Liver (tissue), 9 donors: ENCODE measurements around the gene NCR2. TPM values are rescaled to one million over a fixed set of nuclear protein-coding genes. Genes with fewer than 3 reads are reported as not detected.

ENCODE experiments used
- DNase-seq: peaks from one replicate; pipeline ENCODE4 v3.0.0-alpha.2; 2017; ENCODE audit warnings: low spot score
- H3K27ac ChIP-seq, 2 donors: one replicate each; pipeline ENCODE4 v1.7.0; 2013; ENCODE audit warnings: inconsistent platforms in 2 of 2, low read length in 2 of 2, control low read depth in 1 of 2, low read depth in 1 of 2, mild to moderate bottlenecking in 1 of 2
- H3K27me3 ChIP-seq, 4 donors: one replicate each; pipeline versions ENCODE4 v1.6.1 to v1.7.0; 2013; ENCODE audit warnings: low read length in 3 of 4, inconsistent platforms in 1 of 4, mild to moderate bottlenecking in 1 of 4, moderate library complexity in 1 of 4; ENCODE audit not compliant: control insufficient read depth in 4 of 4, insufficient read depth in 4 of 4
- H3K36me3 ChIP-seq, 4 donors: one replicate each; pipeline versions ENCODE4 v1.6.1 to v1.7.0; 2013; ENCODE audit warnings: low read length in 3 of 4, mild to moderate bottlenecking in 3 of 4, low read depth in 1 of 4, moderate library complexity in 1 of 4; ENCODE audit not compliant: control insufficient read depth in 4 of 4, insufficient read depth in 3 of 4
- H3K4me1 ChIP-seq, 4 donors: one replicate each; pipeline versions ENCODE4 v1.6.1 to v1.7.0; 2013; ENCODE audit warnings: low read length in 3 of 4, mild to moderate bottlenecking in 3 of 4, moderate library complexity in 1 of 4; ENCODE audit not compliant: control insufficient read depth in 4 of 4, insufficient read depth in 4 of 4
- H3K4me3 ChIP-seq, 3 donors: one replicate each; pipeline versions ENCODE4 v1.6.1 to v1.7.0; 2013; ENCODE audit warnings: low read length in 3 of 3, control low read depth in 1 of 3, low read depth in 1 of 3, mild to moderate bottlenecking in 1 of 3
- H3K9ac ChIP-seq, 2 donors: one replicate each; pipeline ENCODE4 v1.7.0; 2013; ENCODE audit warnings: low read length in 2 of 2, mild to moderate bottlenecking in 2 of 2, moderate library complexity in 2 of 2, control low read depth in 1 of 2, low read depth in 1 of 2
- H3K9me3 ChIP-seq, 4 donors: one replicate each; pipeline versions ENCODE4 v1.6.1 to v1.7.0; 2013; ENCODE audit warnings: low read length in 3 of 4; ENCODE audit not compliant: control insufficient read depth in 4 of 4
- FOXA2 ChIP-seq: IDR thresholded peaks from 2 replicates; pipeline ENCODE4 v1.6.1; 2016; ENCODE audit warnings: antibody characterized with exemption
- HNF4A ChIP-seq, 2 donors: conservative IDR thresholded peaks; 2 replicates each; pipeline ENCODE4 v1.6.1; 2016; ENCODE audit warnings: antibody characterized with exemption in 2 of 2, mild to moderate bottlenecking in 2 of 2
- HNF4G ChIP-seq: IDR thresholded peaks from 2 replicates; pipeline ENCODE4 v1.6.1; 2016; ENCODE audit warnings: antibody characterized with exemption
- JUND ChIP-seq, 2 donors: IDR thresholded peaks; 2 replicates each; pipeline ENCODE4 v1.6.1; 2016; ENCODE audit warnings: antibody characterized with exemption in 2 of 2
- NR2F2 ChIP-seq: IDR thresholded peaks from 2 replicates; pipeline ENCODE4 v1.6.1; 2016; ENCODE audit warnings: antibody characterized with exemption
- RXRA ChIP-seq, 2 donors: IDR thresholded peaks; 2 replicates each; pipeline ENCODE4 v1.6.1; 2017 to 2018; ENCODE audit warnings: antibody characterized with exemption in 2 of 2, mild to moderate bottlenecking in 1 of 2
- SP1 ChIP-seq: IDR thresholded peaks from 2 replicates; pipeline ENCODE4 v1.6.1; 2018; ENCODE audit warnings: antibody characterized with exemption, mild to moderate bottlenecking
- TAF1 ChIP-seq: conservative IDR thresholded peaks from 2 replicates; pipeline ENCODE4 v1.6.1; 2016; ENCODE audit warnings: antibody characterized with exemption, mild to moderate bottlenecking
- YY1 ChIP-seq: IDR thresholded peaks from 2 replicates; pipeline ENCODE4 v1.6.1; 2016; ENCODE audit warnings: antibody characterized with exemption, mild to moderate bottlenecking
- WGBS: extraction: QIAGEN DNeasy Blood & Tissue Kit; methylation state at CpG from one replicate; pipeline ENCODE4 v1.1.7; 2013; 5-methylcytosine and 5-hydroxymethylcytosine counted together
- polyA plus RNA-seq, 2 donors: library from polyadenylated mRNA; stranded (reverse) in 1 of 2; unstranded in 1 of 2; fragments of 200-250 nt in 1 of 2; fragments of >200 nt in 1 of 2; fragmentation: Nextera tagmentation in 1 of 2; extraction: Ambion mirVana in 1 of 2; gene quantifications; one replicate each; pipeline versions ENCODE4 v1.2.1 to v1.2.3, GENCODE V29; 2013 to 2015
- total RNA-seq, 2 donors: library from RNA; depleted of rRNA; stranded (reverse); fragments of >200 nt; gene quantifications; one replicate each; pipeline ENCODE4 v1.2.3, GENCODE V29; 2014
- TF ChIP-seq, protein P1 (sequence below): IDR thresholded peaks from 2 replicates; pipeline ENCODE4 v1.6.1; 2016; ENCODE audit warnings: antibody characterized with exemption
- TF ChIP-seq, protein P2 (sequence below): IDR thresholded peaks from 2 replicates; pipeline ENCODE4 v1.6.1; 2016; ENCODE audit warnings: antibody characterized with exemption
- TF ChIP-seq, protein P3 (sequence below): IDR thresholded peaks from 2 replicates; pipeline ENCODE4 v1.6.1; 2016; ENCODE audit warnings: antibody characterized with exemption, mild to moderate bottlenecking
- donor health status: healthy.
- donor health status: healthy.
- donor health status: healthy.
- donor health status: healthy.
- donor health status: healthy.

Gene NCR2
- total and polyA plus RNA-seq, 4 donors, result not detected

DNA sequence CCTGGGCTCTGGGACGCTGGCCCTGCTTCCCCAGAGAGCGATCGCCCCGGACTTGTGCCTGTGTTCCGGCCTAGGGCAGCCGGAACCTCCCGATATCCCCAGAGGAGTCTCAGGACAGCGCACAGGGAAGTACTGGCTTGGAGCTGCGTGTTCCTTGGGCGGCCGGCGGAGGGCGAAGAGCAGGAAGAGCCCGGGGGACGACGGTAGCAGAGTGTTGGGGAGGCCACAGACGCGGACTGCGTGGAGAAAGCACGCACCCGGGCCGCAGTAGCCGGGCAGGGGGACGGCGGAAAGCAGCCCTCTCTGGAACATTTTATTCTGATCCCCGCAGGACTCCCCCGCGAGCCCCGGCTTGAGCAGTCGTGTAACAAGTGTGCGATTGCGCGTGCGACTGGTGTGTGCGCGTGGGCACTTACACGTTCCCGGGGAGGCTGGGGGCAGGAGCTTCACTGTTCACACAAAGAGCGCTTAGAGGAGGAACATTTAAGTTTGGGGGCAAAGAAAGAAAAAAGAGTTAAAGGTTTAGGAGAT, 36.1 kb downstream of the NCR2 start (continued):
- TF ChIP-seq, protein P1, sequence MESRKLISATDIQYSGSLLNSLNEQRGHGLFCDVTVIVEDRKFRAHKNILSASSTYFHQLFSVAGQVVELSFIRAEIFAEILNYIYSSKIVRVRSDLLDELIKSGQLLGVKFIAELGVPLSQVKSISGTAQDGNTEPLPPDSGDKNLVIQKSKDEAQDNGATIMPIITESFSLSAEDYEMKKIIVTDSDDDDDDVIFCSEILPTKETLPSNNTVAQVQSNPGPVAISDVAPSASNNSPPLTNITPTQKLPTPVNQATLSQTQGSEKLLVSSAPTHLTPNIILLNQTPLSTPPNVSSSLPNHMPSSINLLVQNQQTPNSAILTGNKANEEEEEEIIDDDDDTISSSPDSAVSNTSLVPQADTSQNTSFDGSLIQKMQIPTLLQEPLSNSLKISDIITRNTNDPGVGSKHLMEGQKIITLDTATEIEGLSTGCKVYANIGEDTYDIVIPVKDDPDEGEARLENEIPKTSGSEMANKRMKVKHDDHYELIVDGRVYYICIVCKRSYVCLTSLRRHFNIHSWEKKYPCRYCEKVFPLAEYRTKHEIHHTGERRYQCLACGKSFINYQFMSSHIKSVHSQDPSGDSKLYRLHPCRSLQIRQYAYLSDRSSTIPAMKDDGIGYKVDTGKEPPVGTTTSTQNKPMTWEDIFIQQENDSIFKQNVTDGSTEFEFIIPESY, result no peak
- TF ChIP-seq FOXA2 (no peak), SP1 (no peak), JUND (IDR thresholded peaks at IDR 0.05) (no peak), TAF1 (no peak), HNF4A (conservative IDR thresholded peaks at IDR 0.05) (no peak)

DNA sequence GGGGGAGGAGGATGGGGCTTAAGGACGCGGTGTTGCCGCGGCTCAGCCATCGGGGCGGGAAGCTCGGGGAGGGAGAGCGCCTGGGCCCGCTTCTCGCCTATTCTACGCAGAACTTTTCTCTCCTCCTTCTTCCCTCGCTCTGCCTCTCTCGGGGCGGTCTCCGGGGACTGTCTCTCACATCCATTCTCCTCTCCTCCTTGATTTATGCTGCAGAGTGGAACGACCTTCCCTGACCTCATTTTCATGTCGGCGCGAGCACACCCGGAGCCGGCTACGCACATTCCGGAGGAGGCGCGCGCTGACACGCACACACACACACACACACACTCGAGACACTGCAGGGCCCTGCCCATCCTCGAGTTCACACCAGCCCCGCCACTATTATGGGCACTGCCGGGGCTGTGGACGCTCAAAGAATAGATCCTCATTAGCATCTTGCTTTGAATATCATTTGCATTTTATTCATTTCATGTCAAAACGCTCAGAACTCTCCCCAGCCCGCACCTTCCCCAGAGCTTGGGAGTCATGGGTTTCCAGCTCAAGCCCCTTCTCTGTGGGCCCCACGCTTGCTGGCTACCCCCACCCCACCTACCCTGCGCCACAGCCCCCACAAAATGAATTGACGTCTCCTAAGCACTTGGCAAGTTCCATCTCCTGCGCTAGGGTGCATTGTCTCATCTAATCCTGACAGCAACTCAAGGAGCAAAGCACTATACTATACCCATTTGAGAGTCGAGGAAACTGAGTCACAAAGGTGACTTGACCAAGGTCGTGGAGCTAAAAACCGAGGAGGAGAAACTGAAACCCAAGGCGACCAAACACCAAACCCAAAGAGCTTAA, 36.8 kb downstream of the NCR2 start:
- no peak for DNase-seq
- H3K9ac ChIP-seq, result no peak overlapping the region
- 3% methylated on average over 42 of the region's 42 CpGs for WGBS

DNA sequence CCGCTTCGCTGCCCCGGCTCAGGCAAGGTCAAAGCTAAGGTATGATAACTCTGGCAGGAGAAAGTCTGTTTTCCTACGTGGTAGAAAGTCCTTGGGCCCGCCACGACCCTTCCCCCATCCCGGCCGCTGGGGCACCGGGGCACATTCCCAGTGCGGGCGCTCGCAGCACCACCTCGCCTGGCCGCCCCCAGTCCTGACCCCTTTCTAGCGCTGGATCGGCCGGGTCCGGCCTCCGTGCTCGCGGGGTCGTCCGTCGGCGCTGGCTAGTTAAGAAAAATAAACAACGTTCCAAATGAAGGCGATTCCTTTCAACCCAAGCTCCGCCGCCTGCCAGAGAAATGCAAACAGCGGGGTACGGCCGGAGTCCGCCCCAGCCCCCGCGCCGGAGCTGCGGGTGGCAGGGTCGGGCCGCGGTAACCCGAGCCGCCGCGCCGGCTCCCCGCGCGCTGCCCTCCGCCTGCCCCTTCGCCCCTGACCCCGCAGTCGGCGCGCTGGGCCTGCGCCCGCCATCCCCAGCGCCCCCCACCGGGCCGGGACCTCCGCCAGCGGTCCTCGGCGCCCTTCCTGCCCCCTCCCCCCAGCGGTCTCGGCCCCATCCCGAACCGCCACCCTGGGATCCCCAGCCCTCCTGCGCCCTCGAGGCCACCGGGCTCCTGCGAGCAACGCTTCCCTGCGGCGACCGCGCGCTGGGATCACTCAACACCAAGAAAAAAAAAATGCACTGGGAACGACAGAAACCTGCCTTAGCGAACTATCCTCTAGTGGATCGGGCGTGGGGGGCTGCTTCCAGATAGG, 37.6 kb downstream of the NCR2 start:
- no peak for DNase-seq
- H3K36me3 ChIP-seq, result no peaks in the 10 kb centered on the region
- WGBS, result 3% methylated on average over 81 of the region's 81 CpGs
- TF ChIP-seq HNF4G, result no peak
- no peak for TF ChIP-seq JUND (IDR thresholded peaks at IDR 0.05)
- TF ChIP-seq, protein P2, sequence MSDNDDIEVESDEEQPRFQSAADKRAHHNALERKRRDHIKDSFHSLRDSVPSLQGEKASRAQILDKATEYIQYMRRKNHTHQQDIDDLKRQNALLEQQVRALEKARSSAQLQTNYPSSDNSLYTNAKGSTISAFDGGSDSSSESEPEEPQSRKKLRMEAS, result no peak
- TF ChIP-seq NR2F2, result no peak
- TF ChIP-seq FOXA2, result no peak
- TF ChIP-seq, protein P3, sequence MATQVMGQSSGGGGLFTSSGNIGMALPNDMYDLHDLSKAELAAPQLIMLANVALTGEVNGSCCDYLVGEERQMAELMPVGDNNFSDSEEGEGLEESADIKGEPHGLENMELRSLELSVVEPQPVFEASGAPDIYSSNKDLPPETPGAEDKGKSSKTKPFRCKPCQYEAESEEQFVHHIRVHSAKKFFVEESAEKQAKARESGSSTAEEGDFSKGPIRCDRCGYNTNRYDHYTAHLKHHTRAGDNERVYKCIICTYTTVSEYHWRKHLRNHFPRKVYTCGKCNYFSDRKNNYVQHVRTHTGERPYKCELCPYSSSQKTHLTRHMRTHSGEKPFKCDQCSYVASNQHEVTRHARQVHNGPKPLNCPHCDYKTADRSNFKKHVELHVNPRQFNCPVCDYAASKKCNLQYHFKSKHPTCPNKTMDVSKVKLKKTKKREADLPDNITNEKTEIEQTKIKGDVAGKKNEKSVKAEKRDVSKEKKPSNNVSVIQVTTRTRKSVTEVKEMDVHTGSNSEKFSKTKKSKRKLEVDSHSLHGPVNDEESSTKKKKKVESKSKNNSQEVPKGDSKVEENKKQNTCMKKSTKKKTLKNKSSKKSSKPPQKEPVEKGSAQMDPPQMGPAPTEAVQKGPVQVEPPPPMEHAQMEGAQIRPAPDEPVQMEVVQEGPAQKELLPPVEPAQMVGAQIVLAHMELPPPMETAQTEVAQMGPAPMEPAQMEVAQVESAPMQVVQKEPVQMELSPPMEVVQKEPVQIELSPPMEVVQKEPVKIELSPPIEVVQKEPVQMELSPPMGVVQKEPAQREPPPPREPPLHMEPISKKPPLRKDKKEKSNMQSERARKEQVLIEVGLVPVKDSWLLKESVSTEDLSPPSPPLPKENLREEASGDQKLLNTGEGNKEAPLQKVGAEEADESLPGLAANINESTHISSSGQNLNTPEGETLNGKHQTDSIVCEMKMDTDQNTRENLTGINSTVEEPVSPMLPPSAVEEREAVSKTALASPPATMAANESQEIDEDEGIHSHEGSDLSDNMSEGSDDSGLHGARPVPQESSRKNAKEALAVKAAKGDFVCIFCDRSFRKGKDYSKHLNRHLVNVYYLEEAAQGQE, result no peak
- H3K4me3 ChIP-seq, result peak overlapping the region in 1 of 3 donors; percentile 21
- H3K9ac ChIP-seq, result no peak overlapping the region
- H3K27ac ChIP-seq, result no peak overlapping the region
- peaks cover 7 to 19% (median 17%) of the 10 kb centered on the region in 4 donors for H3K27me3 ChIP-seq
- H3K9me3 ChIP-seq, result no peaks in the 10 kb centered on the region
- H3K4me1 ChIP-seq, result peaks cover 11 to 41% (median 28%) of the 10 kb centered on the region in 4 donors

More for the DNA sequence above, 36.8 kb downstream of the NCR2 start:
- no peak overlapping the region for H3K27ac ChIP-seq
- no peaks in the 10 kb centered on the region for H3K36me3 ChIP-seq
- TF ChIP-seq, protein P3, result no peak
- TF ChIP-seq RXRA (IDR thresholded peaks at IDR 0.05) (peak in 1 of 2 donors; percentile 5), YY1 (no peak)
- no peaks in the 10 kb centered on the region for H3K9me3 ChIP-seq
- H3K27me3 ChIP-seq, result peaks cover 7 to 23% (median 17%) of the 10 kb centered on the region in 4 donors
- peak overlapping the region in 1 of 3 donors; percentile 21 for H3K4me3 ChIP-seq
- peaks cover 11 to 41% (median 28%) of the 10 kb centered on the region in 4 donors for H3K4me1 ChIP-seq
